IPS-NIHi7 (cell line): ENCODE measurements around the gene SCYL3.

Experiments
- DNase-seq: peaks from one replicate; pipeline ENCODE4 v3.0.0; 2012; ENCODE audit warnings: mixed read lengths; ENCODE audit errors: extremely low spot score

SCYL3 gene

DNA sequence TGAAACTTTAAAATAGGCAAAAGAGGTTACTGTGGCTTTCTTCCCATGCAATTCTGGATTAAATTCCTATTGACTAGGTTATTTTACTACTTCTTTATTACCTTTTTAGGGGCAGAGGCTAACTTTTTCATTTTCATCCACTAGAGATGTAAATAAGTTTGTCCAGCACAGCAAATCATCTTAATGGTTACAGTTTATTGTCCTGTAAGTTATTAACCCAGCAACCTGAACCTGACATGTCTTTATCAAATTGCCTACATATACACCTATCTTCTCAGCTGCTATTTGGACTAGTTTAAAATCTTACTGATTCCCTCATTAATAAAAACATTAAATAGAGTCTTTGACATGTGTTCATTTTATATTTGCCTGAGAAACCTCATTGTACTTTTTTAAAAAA is 6.9 kb upstream of the SCYL3 start:
- no peak for DNase-seq

DNA sequence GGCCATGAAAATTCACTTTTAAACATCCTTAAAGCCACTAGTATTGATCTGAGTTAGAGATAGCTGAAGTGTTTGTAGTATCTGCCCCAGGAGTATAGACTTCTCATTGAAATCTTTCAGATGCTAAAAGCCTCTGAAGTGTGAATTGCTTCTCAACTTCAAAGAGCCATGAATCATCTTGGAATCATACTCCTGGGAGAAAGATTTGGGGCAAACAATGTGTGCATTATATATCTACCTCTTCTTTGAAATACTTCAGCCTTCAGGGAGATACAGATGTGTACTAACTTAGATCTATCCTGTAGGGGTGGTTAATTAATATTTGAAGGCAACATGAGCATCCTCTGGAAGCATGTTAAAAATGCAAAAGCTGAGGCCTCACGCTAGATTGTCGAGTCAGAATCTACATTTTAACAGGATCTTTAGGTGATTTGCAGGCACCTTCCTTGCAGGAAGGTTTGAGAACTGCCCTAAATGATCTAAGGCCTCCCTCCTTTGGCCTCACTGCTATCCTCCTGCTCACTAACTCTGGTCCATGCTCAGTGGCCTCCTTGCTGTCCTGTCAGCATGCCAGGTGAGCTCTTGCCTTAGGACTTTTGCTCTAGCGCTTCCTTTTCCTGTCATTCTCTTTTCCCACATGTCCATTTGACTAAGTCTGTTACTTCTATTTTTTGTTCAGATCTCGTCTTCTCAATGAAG is 6.0 kb upstream of the SCYL3 start:
- DNase-seq: no peak

DNA sequence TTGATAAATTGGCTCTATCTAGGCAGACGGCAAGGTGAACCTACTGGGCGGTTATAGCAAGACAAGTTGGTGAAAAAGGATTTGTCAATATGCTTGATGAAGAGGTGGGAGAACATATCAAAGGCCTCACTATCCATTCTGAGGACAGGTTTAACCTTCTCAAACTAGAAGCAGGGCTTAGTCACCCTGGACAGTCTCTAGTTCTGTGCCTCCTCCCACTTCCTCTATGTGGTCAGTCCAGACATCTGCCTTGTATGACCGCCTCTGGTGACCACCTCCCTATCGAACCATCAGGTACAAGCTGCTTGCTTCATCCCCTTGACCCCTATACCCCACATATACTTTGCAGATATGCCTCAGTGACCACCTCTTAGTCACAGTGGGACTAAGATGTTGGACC is 2.3 kb upstream of the SCYL3 start:
- no peak for DNase-seq

DNA sequence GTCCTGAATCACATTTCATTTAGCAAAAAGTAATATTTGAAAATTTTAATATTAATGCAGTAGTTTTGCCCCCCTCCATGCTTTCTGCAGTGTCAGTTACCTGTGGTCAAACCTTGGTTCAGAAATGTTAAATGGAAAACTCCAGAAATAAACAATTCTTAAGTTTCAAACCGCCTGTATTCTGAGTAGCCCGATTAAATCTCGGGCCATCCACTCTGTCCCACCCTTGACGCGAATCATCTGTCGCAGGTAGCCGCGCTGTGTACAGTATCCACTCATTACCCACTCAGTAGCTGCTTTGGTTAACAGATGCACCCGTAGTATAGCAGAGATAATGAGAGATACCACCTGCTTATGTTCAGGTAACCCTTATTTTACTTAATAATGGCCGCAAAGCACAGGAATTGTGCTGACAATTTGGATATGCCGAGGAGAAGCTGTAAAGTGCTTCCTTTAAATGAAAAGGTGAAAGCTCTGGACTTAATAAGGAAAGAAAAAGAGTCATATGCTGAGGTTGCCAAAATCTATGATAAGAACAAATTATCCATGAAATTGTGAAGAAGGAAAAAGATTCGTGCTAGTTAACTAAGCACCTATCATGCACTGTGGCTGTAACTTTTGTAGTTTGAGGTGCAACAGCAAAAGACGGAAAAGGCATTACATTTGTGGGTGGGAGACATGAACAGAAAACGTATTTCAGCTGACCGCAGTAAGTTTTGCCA is 889 bp upstream of the SCYL3 start:
- DNase-seq: no peak

DNA sequence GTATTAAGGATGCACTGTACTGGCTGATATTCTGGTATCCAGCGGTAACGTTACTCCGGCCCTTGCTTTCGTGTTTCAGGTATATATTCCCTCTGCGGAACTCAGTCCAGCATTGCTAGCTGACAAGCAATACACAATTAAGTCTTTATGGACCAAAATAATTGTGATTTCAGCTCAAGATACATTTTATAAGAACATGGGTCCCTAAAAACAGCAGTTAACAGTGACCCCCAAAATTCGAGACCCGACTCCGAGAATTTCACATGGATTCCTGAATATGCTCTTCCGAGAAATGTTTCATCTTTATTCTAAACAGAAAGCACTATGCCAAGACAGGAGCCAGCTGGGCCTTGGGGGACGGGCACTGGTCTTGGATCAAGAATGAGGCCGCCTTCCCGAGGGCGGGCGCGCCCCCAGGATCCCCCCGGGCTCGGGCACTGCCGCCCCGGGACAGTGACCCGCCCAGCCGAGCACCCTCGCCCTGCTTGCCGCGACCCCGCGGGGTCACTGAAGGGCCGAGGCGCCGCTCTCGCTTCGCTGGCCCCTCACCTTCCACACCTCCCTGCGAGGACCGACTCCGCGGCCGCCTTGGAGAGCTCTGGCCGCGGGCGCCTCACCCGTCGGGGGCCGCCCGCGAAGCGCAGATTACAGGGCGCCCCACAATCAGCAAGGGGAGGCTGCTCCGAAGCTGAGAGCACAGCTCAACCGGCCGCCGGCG is 610 bp downstream of the SCYL3 start:
- DNase-seq: peak; percentile 27

DNA sequence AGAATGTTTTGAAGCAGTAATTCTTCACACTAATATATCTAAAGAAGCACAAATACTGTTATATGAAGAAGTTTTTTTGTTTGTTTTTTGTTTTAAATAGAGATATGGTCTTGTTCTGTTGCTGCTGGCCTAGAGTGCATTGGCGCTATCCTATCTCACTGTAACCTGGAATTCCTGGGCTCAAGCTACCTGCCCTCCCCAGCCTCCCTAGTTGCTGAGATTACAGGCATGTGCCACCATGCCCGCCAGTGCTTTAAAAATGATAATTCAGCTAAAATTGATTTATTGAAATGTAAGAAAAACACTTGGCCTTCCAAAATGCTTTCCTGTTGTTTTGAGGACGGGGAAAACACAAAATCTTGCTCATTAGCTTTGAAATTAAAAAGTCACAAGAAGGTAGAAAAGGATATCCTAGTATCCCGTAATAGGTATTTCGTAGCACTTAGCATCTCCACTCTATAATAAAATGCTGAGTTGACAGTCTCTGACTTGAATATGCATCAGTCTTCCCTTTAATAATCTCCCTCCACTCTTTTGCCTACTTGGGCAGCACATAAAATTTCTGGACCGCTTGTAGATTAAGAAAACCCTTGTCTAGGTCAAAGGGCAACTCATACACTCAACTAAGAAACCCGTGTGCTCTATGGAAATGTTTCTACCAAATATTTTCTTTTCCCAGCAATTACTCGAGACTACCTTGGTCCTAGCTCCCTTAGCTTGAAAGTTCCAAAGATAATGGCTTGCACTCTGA is 1.3 kb downstream of the SCYL3 start:
- DNase-seq: no peak

DNA sequence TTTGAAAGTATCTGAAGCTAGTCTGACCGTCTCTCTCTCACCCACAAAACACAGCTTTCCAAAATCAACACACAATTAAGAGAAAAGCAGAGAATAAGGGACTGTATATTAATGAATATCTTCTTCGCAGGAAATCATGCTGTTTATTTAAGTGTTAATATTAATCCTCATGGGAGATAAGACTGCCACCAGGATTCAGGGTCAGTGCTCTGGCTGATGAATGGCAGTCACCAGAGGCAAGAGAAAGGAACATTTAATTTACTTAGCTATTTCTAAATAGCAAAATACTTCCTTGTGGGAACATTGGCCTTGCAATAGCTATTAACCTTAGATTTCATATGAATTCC is 2.2 kb downstream of the SCYL3 start:
- no peak for DNase-seq

DNA sequence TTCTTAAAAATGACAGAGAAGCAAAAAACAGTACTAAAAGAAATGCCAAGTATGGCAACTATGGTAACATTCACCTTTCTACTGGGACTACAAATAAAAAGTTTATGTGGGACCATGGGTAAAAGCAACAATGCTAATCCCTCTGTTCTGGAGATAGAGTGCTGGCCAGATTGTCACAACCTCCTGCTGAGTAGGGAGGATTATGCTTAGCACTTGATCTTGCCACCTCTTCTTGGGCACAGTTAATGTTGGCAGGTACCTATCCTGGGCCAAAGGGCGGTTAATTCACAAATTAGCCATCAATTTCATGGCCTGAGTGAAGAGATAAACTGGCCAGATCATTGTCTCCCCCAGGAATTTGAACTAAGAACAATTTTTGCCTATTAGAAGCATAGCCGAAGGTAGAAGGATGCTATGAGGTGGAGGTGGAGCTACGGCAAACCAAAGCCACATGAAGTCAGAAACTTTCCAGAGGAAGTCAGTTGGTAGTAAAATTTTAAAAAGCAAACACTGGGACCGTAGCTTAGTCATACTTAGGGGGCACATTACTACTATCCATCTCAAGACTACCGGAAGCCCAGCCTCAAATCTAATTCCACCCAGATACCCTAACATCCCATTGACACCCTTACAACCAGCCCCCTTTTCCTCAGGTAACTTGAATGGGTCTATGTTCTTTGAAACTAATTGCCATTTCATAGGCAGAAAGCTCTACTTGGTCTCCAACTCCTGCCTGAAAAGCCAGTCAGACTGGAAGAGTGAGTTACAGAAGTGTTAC is 2.7 kb downstream of the SCYL3 start:
- peak; percentile 12 for DNase-seq

DNA sequence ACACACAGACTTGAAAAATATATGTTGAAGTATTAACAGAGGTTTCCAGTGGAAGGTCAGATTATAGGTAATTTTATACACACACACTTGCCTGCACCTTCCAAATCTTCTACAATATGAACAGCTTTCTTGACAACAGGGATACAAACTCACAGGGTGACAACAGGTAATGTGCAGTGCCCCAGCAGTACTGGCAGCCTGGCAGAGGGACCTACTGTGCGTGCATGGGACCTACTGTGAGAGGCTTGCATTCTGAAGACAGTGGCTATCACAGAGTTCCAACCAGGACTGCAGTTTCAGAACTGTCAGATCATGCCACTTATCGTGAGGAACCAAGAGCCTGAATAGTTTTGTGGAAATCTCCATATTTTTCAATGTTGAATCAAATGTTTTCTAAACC is 3.8 kb downstream of the SCYL3 start:
- DNase-seq: no peak

DNA sequence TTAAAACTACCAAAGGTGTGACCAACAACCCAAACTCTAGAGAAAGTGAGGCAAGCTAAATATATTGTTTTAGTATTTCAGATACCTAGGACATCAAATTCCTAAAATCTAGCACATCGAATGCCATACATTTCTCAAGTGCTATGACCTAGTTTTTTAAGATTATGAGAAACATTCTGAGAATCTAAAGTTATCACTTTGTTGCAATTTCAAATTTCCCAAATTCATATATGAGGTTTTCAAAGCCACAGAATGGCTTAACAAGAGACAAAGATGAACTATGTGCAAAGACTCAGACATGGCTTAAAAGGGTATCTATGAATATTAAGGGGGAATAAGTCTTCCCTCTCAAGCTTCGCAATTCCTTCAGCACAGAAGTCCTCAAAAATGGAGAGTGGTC is 6.8 kb downstream of the SCYL3 start:
- DNase-seq: no peak

DNA sequence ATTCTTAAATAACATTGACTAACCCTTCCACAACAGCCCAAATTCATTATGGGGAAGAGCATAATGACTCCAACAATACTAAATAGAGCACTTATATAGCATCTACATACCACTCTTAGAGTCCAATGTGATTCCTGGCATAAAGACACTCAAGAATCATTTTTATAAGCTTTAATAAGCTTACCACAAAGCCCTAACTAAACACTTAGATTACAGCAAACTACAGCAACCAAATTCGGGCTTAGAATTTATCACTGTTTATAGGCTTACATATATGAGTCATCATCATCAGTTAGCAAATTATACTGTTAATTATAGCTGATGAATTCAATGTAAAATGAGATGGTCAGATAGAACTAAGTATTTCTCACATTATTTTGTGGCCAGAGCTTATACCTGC is 7.3 kb downstream of the SCYL3 start:
- no peak for DNase-seq

DNA sequence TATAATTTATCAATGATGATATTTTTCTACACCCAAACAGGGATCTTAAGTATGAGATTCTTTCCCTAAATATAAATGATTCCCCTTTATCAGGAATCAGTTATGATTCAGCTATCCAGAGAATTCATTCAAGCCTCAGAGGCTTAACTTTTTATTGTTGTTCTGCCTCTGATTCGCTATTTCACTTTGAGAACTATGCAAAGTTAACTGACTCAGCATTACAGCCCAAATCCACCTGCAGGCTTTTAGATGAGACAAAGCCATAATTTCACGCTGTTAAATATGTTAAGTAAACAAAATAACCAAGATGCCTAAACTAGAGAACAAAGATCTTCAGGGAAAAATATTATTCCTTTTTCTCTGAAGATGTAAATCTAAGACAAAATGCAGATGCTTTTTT is 8.5 kb downstream of the SCYL3 start:
- DNase-seq: no peak

DNA sequence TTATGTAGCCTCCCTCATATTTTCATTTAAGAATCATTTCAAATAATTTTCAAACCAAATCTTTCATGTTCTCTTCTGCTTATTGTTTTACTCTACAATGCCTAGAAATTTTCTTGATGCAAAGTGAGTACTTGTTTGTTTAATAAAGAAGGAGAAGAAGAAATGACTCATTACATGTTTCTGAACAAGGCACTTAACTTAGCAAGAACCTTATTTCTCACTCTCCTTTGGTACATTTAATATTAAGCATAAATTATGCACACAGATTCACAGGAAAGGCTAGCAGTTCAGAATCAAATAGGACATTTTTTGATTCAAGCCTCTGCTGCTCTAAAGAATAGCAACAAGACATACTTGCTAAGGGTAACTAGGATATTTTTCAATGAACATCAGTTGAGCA is 9.1 kb downstream of the SCYL3 start:
- DNase-seq: no peak

DNA sequence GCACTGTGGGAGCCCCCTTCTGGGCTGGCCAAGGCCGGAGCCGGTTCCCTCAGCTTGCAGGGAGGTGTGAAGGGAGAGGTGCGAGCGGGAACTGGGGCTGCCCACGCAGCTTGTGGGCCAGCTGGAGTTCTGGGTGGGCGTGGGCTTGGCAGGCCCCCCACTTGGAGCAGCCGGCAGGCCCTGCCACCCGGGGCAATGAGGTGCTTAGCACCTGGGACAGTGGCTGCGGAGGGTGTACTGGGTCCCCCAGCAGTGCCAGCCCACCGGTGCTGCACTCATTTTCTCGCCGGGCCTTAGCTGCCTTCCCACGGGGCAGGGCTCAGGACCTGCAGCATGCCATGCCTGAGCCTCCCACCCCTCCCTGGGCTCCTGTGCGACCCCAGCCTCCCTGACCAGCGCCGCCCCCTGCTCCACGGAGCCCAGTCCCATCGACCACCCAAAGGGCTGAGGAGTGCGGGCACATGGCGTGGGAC is 11.6 kb downstream of the SCYL3 start:
- DNase-seq: no peak

DNA sequence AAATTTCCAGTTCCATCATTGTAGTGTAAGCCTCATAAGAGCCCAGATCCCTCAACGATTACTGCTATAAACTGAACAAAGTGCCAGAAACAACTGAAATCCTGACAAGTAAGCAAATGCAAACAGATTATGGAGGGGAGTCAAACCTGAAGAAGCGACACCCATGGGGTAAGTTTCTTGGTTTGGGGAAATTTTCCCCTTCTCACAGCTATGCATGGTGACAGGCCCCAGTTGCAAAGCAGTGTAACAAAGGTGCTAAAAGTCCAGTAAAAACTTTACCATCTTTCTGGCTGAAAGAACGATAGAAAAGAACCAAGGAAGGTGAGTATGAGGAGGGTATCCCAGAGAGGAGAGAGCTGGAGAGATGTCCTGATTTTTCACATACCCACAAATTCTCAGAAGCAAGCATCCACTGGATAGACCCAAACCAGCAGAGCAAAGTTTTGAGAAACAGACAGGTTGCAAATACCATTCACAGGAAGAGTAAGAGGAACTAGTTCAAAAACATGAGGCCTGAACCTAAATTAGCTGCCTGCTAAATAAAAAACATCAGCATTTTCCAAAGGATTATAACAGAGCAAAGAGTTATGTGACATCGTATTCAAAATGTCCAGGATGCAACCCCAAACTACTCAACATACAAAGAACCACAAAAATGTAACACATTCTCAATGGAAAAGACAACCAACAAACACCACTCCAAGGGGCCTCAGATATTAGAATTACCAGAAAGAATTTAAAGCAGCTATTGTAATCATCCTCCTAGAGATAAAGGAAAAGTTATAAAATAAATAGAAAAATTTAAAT is 14.5 kb downstream of the SCYL3 start:
- no peak for DNase-seq

DNA sequence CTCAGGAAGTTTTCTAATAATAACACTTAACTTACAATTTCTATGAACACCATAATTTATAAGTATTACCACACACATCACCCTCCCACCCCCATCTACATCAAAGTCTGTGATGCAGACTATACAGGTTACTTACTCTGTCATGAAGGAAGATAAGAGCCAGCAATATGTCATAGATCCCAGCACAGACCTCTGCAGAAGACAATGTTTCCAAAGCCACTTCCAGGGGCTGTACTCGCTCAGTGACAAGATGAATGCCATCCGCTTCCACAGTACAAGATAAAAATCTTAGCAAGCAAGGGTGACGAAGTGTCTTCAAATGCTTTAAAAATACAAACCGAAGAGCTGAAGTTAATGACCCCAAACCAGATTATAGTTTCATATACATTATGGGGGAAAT is 15.2 kb downstream of the SCYL3 start:
- no peak for DNase-seq

DNA sequence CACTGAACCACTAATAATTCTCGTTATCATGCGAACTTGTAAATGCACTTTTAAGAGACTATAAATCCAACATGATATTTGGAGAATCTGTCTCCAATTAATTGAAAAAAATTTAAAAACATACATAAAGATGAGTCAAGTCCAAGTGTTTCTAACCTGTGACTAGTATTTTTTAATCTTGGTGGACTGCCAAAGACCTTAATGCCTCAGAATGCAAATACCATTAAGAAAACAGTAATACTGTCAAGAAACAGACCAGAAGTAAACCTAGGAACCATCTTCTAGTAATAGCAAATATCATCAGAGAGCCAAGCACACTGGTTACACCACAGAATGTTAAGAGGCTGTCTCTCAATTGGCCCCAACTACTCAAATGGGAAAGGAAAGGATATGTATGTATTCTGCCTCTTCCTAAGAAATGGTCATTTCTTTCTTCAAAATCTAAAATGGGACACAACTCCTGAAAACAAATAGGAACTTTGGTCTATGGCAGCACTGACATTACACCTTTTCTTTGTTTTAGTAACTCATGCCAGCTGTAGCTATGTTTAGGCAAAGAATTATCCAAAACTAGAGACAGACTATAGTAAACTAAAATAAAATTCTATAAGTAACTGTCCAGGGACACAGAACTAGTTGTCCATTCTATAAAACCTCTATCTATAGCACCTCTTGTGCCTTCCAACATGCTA is 15.8 kb downstream of the SCYL3 start:
- no peak for DNase-seq

DNA sequence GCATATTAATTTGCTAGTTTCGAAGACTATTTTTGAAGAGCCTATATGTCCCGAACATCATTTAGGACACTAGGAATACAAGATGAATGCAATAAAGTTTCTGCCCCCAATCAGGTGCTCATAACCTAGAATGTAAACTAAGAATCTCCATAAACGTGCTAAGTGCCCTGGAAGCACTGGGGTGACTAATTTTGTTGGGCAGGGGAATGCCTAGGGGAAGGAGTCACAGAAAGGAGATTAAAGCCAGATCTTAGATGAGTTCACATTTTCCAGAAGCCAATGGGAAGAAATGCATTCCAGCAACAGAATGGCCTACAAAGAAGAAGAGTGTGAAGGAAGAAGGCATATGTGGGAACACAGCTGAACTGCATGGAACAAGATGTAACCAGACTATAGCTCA is 19.5 kb downstream of the SCYL3 start:
- DNase-seq: no peak

DNA sequence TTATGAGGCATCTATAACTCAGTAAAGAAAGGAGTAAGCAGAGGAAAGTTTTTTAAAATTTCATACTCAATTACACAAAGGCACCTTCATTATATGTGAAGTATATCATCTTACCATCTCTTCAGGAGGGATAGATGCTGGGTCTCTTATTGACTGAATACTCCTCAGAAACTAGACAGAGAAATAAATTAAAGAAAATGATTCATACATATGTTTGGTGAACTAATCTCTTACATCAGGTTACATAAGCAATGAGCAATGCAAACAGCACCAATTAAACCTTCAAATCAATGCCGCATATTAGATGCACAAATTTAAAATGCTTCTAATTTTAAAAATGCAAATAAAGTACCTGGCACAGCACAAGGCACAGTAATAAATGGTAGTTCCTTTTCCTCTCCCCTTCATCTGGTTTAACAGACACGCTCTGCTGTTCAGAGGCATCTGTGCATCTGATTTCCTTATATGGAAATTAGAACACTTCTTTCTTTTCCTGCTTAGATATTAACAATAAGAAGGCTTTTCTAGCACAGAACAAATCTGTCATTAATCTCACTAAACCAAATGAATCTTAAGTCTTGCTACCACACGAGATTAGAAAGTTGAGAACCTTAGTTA is 20.0 kb downstream of the SCYL3 start:
- no peak for DNase-seq

DNA sequence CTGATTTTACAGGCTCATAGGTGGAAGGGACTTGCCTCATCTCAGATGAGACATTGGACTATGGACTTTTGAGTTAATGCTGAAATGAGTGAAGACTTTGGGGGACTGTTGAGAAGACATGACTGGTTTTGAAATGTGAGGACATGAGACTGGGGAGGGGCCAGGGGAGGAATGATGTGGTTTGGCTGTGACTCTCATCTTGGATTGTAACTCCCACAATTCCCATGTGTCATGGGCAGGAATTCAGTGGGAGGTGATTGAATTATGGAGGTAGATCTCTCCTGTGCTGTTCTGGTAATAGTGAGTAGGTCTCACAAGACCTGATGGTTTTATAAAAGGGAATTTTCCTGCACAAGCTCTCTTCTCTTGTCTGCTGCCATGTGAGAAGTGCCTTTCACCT is 20.8 kb downstream of the SCYL3 start:
- no peak for DNase-seq
